HepG2 (cell line): ENCODE results near the gene IFIT2. TPM values are rescaled to one million over a fixed set of nuclear protein-coding genes. Genes with fewer than 3 reads are reported as not detected.

Experiments used
- ATAC-seq: fragments of 200-7000 bp; cut with Tn5 transposase; 3 replicates; pipeline ENCODE4 v1.9.1; 2020; ENCODE audit warnings: mild to moderate bottlenecking, moderate library complexity
- BruUV-seq: library from RNA; stranded (reverse); fragments of 400-500 nt; replicated peaks from 2 replicates; lab custom pipeline; 2021; lab: Mats Ljungman, UMichigan
- CTCF ChIA-PET: fragments of 300-600 bp; formaldehyde crosslinking; extraction: SDS; loops from one replicate; lab custom pipeline; 2021; ENCODE audit warnings: low total read pairs, inconsistent platforms, low intra/inter-chr PET ratio; lab: Yijun Ruan, JAX
- POLR2A ChIA-PET: fragments of 350-600 bp; sonication (Branson Sonifier 250); formaldehyde crosslinking; loops from one replicate; lab custom pipeline; 2020; ENCODE audit warnings: antibody characterized with exemption, inconsistent platforms; lab: Yijun Ruan, JAX
- DNase-seq: peaks from one replicate; pipeline ENCODE4 v3.0.0-alpha.2; 2015; ENCODE audit warnings: low spot score
- FAIRE-seq: peaks from 3 replicates; lab custom pipeline; 2011; peaks lifted over from hg19 to GRCh38; lab: Jason Lieb, UNC
- H2AFZ ChIP-seq: one replicate; pipeline ENCODE4 v1.6.1; 2011; ENCODE audit warnings: low read length, inconsistent platforms
- H3K27ac ChIP-seq: fragments of 300-600 bp; 3 replicates; pipeline ENCODE4 v1.8.0; 2011; ENCODE audit warnings: mixed run types, mild to moderate bottlenecking, mixed read lengths, low read length, inconsistent platforms; ENCODE audit not compliant: insufficient read depth; ENCODE audit errors: extremely low read length
- H3K27me3 ChIP-seq, 2 experiments: fragments of 200-600 bp in 1 of 2; 2 replicates in 1 of 2; 3 replicates in 1 of 2; pipeline versions ENCODE4 v1.6.0 to v1.8.0; 2011; ENCODE audit warnings: low read length in 2 of 2, mild to moderate bottlenecking in 2 of 2, moderate library complexity in 2 of 2, inconsistent platforms in 1 of 2; ENCODE audit not compliant: insufficient read depth in 2 of 2, control insufficient read depth in 1 of 2
- H3K36me3 ChIP-seq, 2 experiments: fragments of 200-600 bp in 1 of 2; replicated peaks in 1 of 2; 2 replicates in 1 of 2; 3 replicates in 1 of 2; pipeline versions ENCODE4 v1.5.1 to v1.8.0; 2011; ENCODE audit warnings: low read length in 2 of 2, inconsistent platforms in 1 of 2; ENCODE audit not compliant: insufficient read depth in 2 of 2, control insufficient read depth in 1 of 2
- H3K4me1 ChIP-seq: 2 replicates; pipeline ENCODE4 v1.5.1; 2012; ENCODE audit warnings: low read length, inconsistent platforms; ENCODE audit not compliant: insufficient read depth
- H3K4me2 ChIP-seq: 2 replicates; pipeline ENCODE4 v1.6.0; 2011; ENCODE audit warnings: low read depth, low read length, inconsistent platforms
- H3K4me3 ChIP-seq, 3 experiments: fragments of 200-600 bp in 1 of 3; sonication (generic), shearing (Covaris generic) in 1 of 3; replicated peaks in 1 of 3; 2 replicates each; pipeline ENCODE4 v1.5.1; 2011 to 2016; ENCODE audit warnings: low read length in 3 of 3, inconsistent platforms in 2 of 3, low read depth in 2 of 3, mild to moderate bottlenecking in 2 of 3, control low read depth in 1 of 3, mixed read lengths in 1 of 3; ENCODE audit not compliant: insufficient read depth in 1 of 3
- H3K79me2 ChIP-seq: one replicate; pipeline ENCODE4 v1.6.1; 2011; ENCODE audit warnings: low read length, inconsistent platforms; ENCODE audit not compliant: insufficient read depth
- H3K9ac ChIP-seq: 2 replicates; pipeline ENCODE4 v1.6.0; 2011; ENCODE audit warnings: mild to moderate bottlenecking, low read depth, low read length, inconsistent platforms; ENCODE audit not compliant: insufficient read depth
- H3K9me3 ChIP-seq: 2 replicates; pipeline ENCODE4 v1.5.1; 2012; ENCODE audit warnings: mild to moderate bottlenecking, low read length
- H4K20me1 ChIP-seq: 2 replicates; pipeline ENCODE4 v1.6.0; 2011; ENCODE audit warnings: inconsistent platforms, mild to moderate bottlenecking, low read length, moderate library complexity; ENCODE audit not compliant: insufficient read depth
- ATF1 ChIP-seq: IDR thresholded peaks from 2 replicates; pipeline ENCODE4 v1.6.1; 2016; ENCODE audit warnings: mild to moderate bottlenecking, control low read depth
- ATF6 ChIP-seq: sonication (generic); formaldehyde crosslinking; conservative IDR thresholded peaks from 2 replicates; pipeline ENCODE4 v1.4.0; 2020; ENCODE audit warnings: missing genetic modification reagents
- CHD2 ChIP-seq: IDR thresholded peaks from 2 replicates; pipeline ENCODE4 v1.6.1; 2011; ENCODE audit warnings: low read depth, low read length, improper control_type of control experiment
- MTA1 ChIP-seq: sonication (generic); formaldehyde crosslinking; IDR thresholded peaks from 2 replicates; pipeline ENCODE4 v1.4.0; 2020; ENCODE audit warnings: missing genetic modification reagents, mild to moderate bottlenecking, borderline replicate concordance
- NRL ChIP-seq: sonication (generic); formaldehyde crosslinking; IDR thresholded peaks from 2 replicates; pipeline ENCODE4 v1.5.0; 2020; ENCODE audit warnings: missing genetic modification reagents, mild to moderate bottlenecking, moderate library complexity, borderline replicate concordance
- RBFOX2 ChIP-seq: fragments of 200-400 bp; formaldehyde crosslinking; IDR thresholded peaks from 2 replicates; pipeline ENCODE4 v1.6.1; 2017; ENCODE audit warnings: low read depth, mild to moderate bottlenecking, low read length
- ZNF235 ChIP-seq: sonication (generic); formaldehyde crosslinking; IDR thresholded peaks from 2 replicates; pipeline ENCODE4 v1.8.1; 2023; ENCODE audit warnings: mild to moderate bottlenecking, missing genetic modification reagents, borderline replicate concordance
- ZNF30 ChIP-seq: sonication (generic); formaldehyde crosslinking; IDR thresholded peaks from 2 replicates; pipeline ENCODE4 v1.5.0; 2020; ENCODE audit warnings: mild to moderate bottlenecking, missing genetic modification reagents
- ZNF512 ChIP-seq: sonication (generic); formaldehyde crosslinking; IDR thresholded peaks from 2 replicates; pipeline ENCODE4 v1.4.0; 2020; ENCODE audit warnings: mild to moderate bottlenecking, missing genetic modification reagents
- ZNF639 ChIP-seq: conservative IDR thresholded peaks from 2 replicates; pipeline ENCODE4 v1.6.1; 2018; ENCODE audit warnings: missing genetic modification reagents
- ZNF670 ChIP-seq: sonication (generic); formaldehyde crosslinking; IDR thresholded peaks from 2 replicates; pipeline ENCODE4 v1.8.0; 2022; ENCODE audit warnings: mild to moderate bottlenecking, missing genetic modification reagents, borderline replicate concordance
- ZNF720 ChIP-seq: sonication (generic); formaldehyde crosslinking; IDR thresholded peaks from 2 replicates; pipeline ENCODE4 v1.4.0; 2020; ENCODE audit warnings: missing genetic modification reagents
- ZNF775 ChIP-seq: sonication (generic); formaldehyde crosslinking; IDR thresholded peaks from 2 replicates; pipeline ENCODE4 v1.4.0; 2020; ENCODE audit warnings: missing genetic modification reagents, mild to moderate bottlenecking, moderate library complexity, borderline replicate concordance
- ZSCAN29 ChIP-seq: sonication (generic); formaldehyde crosslinking; conservative IDR thresholded peaks from 2 replicates; pipeline ENCODE4 v1.4.0; 2020; ENCODE audit warnings: mild to moderate bottlenecking, missing genetic modification reagents
- ZSCAN5A ChIP-seq: sonication (generic); formaldehyde crosslinking; IDR thresholded peaks from 2 replicates; pipeline ENCODE4 v1.8.0; 2022; ENCODE audit warnings: mild to moderate bottlenecking, missing genetic modification reagents, borderline replicate concordance
- WGBS: methylation state at CpG from one replicate; pipeline ENCODE4 v1.1.6; 2017; ENCODE audit warnings: low lambda C conversion rate; 5-methylcytosine and 5-hydroxymethylcytosine counted together
- in situ Hi-C: cut with HindIII; loops from 2 replicates; pipeline ENCODE4 v1.10.0; 2017; ENCODE audit warnings: low pct_unique_long_range_greater_than_20kb; ENCODE audit not compliant: extremely low pct_ligation_motif_present
- intact Hi-C: fragments of 100-400 bp; cut with micrococcal nuclease; formaldehyde crosslinking; loops from one replicate; pipeline ENCODE4 v1.10.0; 2022; ENCODE audit not compliant: unreplicated experiment
- polyA plus RNA-seq, 8 experiments: library from polyadenylated mRNA; depleted of rRNA in 3 of 8; stranded (reverse) in 7 of 8; unstranded in 1 of 8; fragments of >200 nt; fragmentation: Illumina TruSeq in 4 of 8; extraction: Trizol in 4 of 8; gene quantifications; 2 replicates each; pipeline versions ENCODE4 v1.2.1 to v1.2.3, GENCODE V29; 2011 to 2016; ENCODE audit warnings: low read depth in 4 of 8, missing spikeins in 1 of 8, mixed read lengths in 1 of 8; ENCODE audit not compliant: insufficient read depth in 1 of 8
- total RNA-seq, 5 experiments: library from RNA; depleted of rRNA; stranded (reverse); fragments of >200 nt; fragmentation: Illumina TruSeq; extraction: Trizol; gene quantifications; 2 replicates each; pipeline ENCODE4 v1.2.3, GENCODE V29; 2016; ENCODE audit warnings: low read depth in 1 of 5

The IFIT2 gene
- total and polyA plus RNA-seq, 2 of the 13 experiments (the other 11 are each of a cell fraction or from before 2014, with no cell fraction given), result 0.04 to 0.15 TPM

- Histone ChIP-seq H3K4me3 (no peak overlapping the region), H3K27me3 (peaks cover 0 to 3% of the 10 kb centered on the region in 2 experiments; a peak in 1 of 5 replicates), H3K9me3 (no peaks in the 10 kb centered on the region), H3K9ac (no peak overlapping the region), H4K20me1 (no peaks in the 10 kb centered on the region), H3K4me1 (peaks cover 16% of the 10 kb centered on the region), H3K79me2 (no peaks in the 10 kb centered on the region), H2AFZ (no peak overlapping the region), H3K36me3 (no peaks in the 10 kb centered on the region), H3K4me2 (no peak overlapping the region), H3K27ac (no peak overlapping the region)
- FAIRE-seq (no peak), DNase-seq (no peak), ATAC-seq (no peak)
- ChIA-PET POLR2A (no interaction called here), CTCF (no interaction called here)
- intact Hi-C loops (no loop called here), in situ Hi-C loops (no loop called here)
- BruUV-seq, result no TSS peak
- WGBS, result 59% methylated on average over 6 of the region's 6 CpGs
- TF ChIP-seq RBFOX2 (no peak), MTA1 (CRISPR knock-in tag) (no peak), ZSCAN29 (CRISPR knock-in tag) (no peak), ZNF639 (CRISPR knock-in tag) (no peak), ZNF30 (CRISPR knock-in tag) (no peak), CHD2 (no peak), ATF6 (no peak), ZNF512 (CRISPR knock-in tag) (no peak), ZNF775 (CRISPR knock-in tag) (no peak), ZSCAN5A (CRISPR knock-in tag) (no peak), ZNF235 (CRISPR knock-in tag) (no peak), ZNF670 (CRISPR knock-in tag) (no peak), NRL (CRISPR knock-in tag) (no peak), ATF1 (no peak), ZNF720 (no peak)
Observed at GRCh38 chr10:89308266-89308665, 6.4 kb downstream of the IFIT2 start.
